ENCODE measurements around the gene ACTL6A. TPM values are rescaled to one million over a fixed set of nuclear protein-coding genes. Genes with fewer than 3 reads are reported as not detected.

Gene ACTL6A
- total RNA-seq, 4 donors from 2014 or later, result 34.1 to 67.3 (median 48.7) TPM

GRCh38 chr3:179624451-179624850 lies 61.7 kb downstream of the ACTL6A start:
- TF ChIP-seq POLR2A (IDR thresholded peaks at IDR 0.05), result no peak
- TF ChIP-seq CTCF (IDR thresholded peaks at IDR 0.05), result no peak
- DNase-seq (ENCODE audit: low spot score in 2 of 2), result no peak
- 73 to 94% methylated on average over 3 of the region's 3 CpGs for WGBS, 2 donors
- H3K4me3 ChIP-seq (ENCODE audit: low read depth, poor library complexity, severe bottlenecking), result no peak overlapping the region
- intact Hi-C loops (cut with DNase I; ENCODE audit: low total_unique reads), result no loop called here

GRCh38 chr3:179630753-179631451 lies 68.2 kb downstream of the ACTL6A start:
- 62 to 75% methylated on average over 3 of the region's 3 CpGs for WGBS, 2 donors
- no peak overlapping the region for H3K4me3 ChIP-seq (ENCODE audit: low read depth, poor library complexity, severe bottlenecking)
- intact Hi-C loops (cut with DNase I; ENCODE audit: low total_unique reads), result no loop called here
- TF ChIP-seq CTCF (IDR thresholded peaks at IDR 0.05) (no peak), POLR2A (IDR thresholded peaks at IDR 0.05) (no peak)
- no peak for DNase-seq (ENCODE audit: low spot score in 2 of 2)

Other genes starting within 250 kb of the ACTL6A start
- gene ZNF639, start 239.9 kb upstream of the ACTL6A start, total RNA-seq, result 10 to 100 TPM; 19.5 to 36.1 (median 25.1) TPM
- 10 to 100 TPM; 38.2 to 98.7 (median 47.3) TPM for gene MFN1, start 215.2 kb upstream of the ACTL6A start, total RNA-seq
- 10 to 100 TPM; 63.9 to 91.8 (median 85.8) TPM for gene GNB4, start 111.5 kb upstream of the ACTL6A start, total RNA-seq
- 10 to 100 TPM; 10.5 to 19.7 (median 15.7) TPM for gene MRPL47, start 41.7 kb downstream of the ACTL6A start, total RNA-seq
- 10 to 100 TPM; 61.1 to 92.5 (median 78.3) TPM for gene NDUFB5, start 41.9 kb downstream of the ACTL6A start, total RNA-seq
- 1 to 10 TPM; 1.6 to 9.4 (median 5.8) TPM for gene USP13, start 90.1 kb downstream of the ACTL6A start, total RNA-seq